NAMALWA (cell line): ENCODE measurements around the gene HAGH.

Experiments used
- DNase-seq: peaks from one replicate; pipeline ENCODE4 v3.0.0-alpha.2; 2015; ENCODE audit warnings: low spot score

HAGH gene

DNA sequence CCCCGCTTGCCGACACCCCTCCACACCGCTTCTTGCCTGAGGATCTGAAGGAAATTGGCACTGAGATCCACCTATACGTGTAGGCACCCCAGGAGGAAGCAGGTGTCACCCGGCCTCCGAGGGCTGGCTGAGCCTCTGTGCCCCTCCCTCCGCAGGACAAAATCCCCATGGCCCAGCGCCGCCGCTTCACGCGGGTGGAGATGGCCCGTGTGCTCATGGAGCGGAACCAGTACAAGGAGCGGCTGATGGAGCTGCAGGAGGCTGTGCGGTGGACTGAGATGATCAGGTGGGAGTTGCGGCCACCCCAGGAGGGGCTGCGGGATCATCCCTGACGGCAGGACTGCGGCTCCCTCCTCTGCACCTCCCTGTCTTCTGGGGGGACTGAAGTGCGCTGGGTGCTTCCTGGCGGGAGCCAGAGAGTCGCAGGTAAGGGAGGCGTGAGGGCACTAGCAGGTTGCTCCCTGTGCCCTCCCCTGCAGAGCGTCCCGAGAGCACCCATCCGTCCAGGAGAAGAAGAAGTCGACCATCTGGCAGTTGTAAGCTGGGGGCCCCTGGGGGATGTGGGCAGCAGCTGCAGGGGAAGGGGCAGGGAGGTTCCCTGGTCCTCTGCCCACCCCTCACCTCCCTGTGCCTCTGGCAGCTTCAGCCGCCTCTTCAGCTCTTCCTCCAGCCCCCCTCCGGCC is 64.3 kb downstream of the HAGH start:
- peak; percentile 31 for DNase-seq

DNA sequence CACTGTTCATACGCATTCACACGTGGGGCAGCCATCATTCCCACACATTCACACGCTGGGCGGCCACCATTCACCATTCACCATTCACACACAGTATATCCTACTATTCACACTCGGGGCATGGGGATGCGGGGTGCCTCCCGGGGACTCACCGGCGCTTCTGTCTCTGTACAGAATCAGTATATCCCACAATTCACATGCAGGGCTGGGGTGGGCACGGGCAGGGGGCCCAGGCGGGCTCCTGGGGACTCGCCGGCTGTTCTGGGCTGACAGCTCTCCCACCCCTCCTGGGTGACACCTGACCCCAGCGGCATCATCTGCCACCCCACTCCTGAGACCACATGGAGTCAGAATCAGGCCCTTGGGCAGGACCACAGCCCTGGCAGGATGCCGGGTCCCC is 64.9 kb downstream of the HAGH start:
- no peak for DNase-seq

DNA sequence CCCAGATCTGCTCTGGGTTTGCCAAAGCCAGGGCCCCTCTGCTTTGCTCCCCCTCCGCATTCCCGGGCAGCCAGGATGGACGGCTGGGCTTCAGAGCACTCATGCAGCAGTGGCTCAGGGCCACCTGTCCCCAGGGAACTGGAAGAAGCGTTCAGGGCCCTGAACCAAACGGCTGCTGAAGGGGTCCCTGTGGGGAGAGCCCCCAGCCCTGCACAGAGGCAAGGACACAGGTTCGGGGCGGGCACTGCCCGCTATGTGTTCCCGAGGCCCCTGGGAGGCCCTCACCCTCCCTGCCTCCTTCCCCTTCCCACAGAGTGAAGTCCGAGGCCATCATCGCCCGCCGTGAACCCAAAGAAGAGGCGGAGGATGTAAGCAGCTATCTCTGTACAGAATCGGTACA is 65.7 kb downstream of the HAGH start:
- DNase-seq: no peak

DNA sequence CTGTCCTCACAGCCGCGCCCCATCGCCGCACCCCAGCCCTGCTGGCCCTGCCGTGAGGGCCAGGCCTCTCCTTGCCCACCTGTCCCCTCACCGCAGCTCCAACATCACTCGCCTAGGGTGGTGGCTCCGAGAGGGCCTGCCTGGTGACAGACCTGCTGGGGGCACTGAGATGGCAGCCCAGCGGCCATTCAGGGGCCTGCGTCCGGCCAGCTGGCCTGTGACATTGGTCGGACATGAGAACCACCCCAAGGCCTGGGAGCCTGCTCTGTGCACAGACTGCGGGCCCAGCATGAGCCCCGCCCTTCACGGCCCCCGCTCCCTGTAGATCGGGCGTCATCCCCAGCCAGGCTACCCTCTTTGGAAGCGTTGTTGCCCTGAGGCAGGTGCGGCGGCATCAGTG is 67.1 kb downstream of the HAGH start:
- no peak for DNase-seq

DNA sequence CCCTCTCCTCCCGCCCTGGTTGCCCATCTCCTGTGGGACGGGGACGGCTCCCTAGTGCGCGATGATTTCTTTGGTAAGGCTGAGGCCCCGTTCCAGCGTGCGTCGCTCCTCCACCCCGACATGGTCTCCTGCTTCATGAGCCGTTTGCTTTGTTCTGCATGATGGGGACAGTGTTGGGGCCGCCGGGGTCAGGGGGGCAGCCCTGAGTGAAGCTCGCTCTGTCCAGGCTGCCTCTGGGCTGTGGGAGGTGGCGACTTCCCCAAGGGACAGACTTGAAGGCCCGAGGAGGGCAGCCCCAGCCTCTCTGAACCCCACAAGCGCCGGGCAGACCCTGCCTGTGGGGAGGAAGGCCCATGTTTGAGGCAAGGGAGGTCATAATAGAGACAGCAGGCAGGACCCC is 67.7 kb downstream of the HAGH start:
- no peak for DNase-seq

DNA sequence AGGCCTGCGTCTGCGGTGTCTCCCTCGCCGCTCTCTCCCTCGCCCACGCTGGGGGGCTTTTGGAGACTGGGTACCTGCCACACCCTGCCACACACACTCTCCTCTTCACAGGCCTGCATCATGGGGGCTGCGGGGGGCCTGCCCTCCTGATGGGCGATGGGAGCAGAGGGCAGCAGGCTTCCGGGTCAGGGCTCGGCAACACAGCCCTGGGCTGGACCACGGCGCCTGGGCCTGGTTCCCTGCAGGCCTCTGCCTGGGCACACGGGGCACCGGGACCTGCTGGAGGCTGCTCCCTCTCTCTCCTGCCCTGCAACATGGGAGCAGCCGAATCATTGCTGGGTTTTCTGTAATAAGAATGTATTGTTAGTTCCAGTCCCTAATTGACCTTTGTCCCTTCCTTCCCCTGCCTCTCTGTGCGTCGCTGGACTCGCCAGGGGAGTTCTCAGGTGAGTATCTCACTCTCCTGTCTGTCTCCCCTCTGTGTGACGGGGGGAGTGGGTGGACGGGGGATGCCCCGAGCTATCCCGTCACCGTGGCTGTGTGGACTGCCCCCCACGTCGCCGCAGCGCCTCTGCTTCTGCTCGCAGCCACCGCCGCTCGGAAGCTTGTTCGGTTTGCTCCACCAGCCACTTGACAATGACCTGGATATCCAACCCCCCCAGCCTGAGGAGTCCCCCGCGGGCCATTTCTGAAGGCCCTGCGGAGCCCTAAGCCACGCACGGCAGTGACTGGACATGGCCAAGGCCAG is 68.7 kb downstream of the HAGH start:
- DNase-seq: no peak
